H1 (cell line): ENCODE measurements around the gene PIBF1. TPM values are rescaled to one million over a fixed set of nuclear protein-coding genes. Genes with fewer than 3 reads are reported as not detected.

ENCODE experiments used
- CHD1 ChIP-seq: IDR thresholded peaks from 2 replicates; pipeline ENCODE4 v1.6.1; 2012; ENCODE audit warnings: low read depth, low read length, improper control_type of control experiment
- E2F6 ChIP-seq: IDR thresholded peaks from 2 replicates; pipeline ENCODE4 v1.6.1; 2012; ENCODE audit warnings: inconsistent platforms
- polyA plus RNA-seq, 7 experiments: library from polyadenylated mRNA; depleted of rRNA in 3 of 7; stranded (reverse) in 5 of 7; unstranded in 2 of 7; fragments of >200 nt in 5 of 7; fragments of 200-250 nt in 2 of 7; gene quantifications; 1 replicate in 5 of 7; 2 replicates in 1 of 7; 4 replicates in 1 of 7; pipeline versions ENCODE4 v1.2.1 to v1.2.3, GENCODE V29; 2011 to 2013; ENCODE audit warnings: missing spikeins in 2 of 7, mixed read lengths in 2 of 7
- total RNA-seq: library from RNA; stranded (reverse); fragmentation: NEBNext Ultra II Directional; extraction: Animal tissue kit (Norgen Biotek cat#: 25700); gene quantifications from 2 replicates; pipeline ENCODE4 v1.2.1, GENCODE V29; 2021

Gene PIBF1
- total and polyA plus RNA-seq, 2 of the 8 experiments (the other 6 are each of a cell fraction or from before 2014, with no cell fraction given) = 1.1 to 13.2 TPM

- no peak for TF ChIP-seq E2F6
- no peak for TF ChIP-seq CHD1
- TF ChIP-seq, all 59 proteins: peak for 0
Observed at GRCh38 chr13:73001971-73002370, 220.0 kb downstream of the PIBF1 start (continued).
